K562 (cell line): ENCODE data around the gene SCYL1. TPM values are rescaled to one million over a fixed set of nuclear protein-coding genes. Genes with fewer than 3 reads are reported as not detected.

Experiments used
- ATF3 ChIP-seq, 2 experiments: fragments of 450-650 bp in 1 of 2; sonication (generic) in 1 of 2; formaldehyde crosslinking in 1 of 2; IDR thresholded peaks in 1 of 2; conservative IDR thresholded peaks in 1 of 2; 2 replicates each; pipeline versions ENCODE4 v1.6.1 to v1.8.1; 2016 to 2023; ENCODE audit warnings: mild to moderate bottlenecking in 2 of 2, moderate library complexity in 2 of 2, inconsistent platforms in 1 of 2, missing genetic modification reagents in 1 of 2
- CBFA2T2 ChIP-seq: fragments of 450-650 bp; conservative IDR thresholded peaks from 2 replicates; pipeline ENCODE4 v1.6.1; 2017; ENCODE audit warnings: mild to moderate bottlenecking
- CHD2 ChIP-seq: IDR thresholded peaks from 2 replicates; pipeline ENCODE4 v1.6.1; 2011; ENCODE audit warnings: low read depth, low read length
- GABPB1 ChIP-seq: sonication (generic); formaldehyde crosslinking; IDR thresholded peaks from 2 replicates; pipeline ENCODE4 v1.8.0; 2022; ENCODE audit warnings: mild to moderate bottlenecking, missing genetic modification reagents
- GTF2E2 ChIP-seq: fragments of 200-800 bp; sonication (Bioruptor generic); IDR thresholded peaks from 2 replicates; pipeline ENCODE4 v1.6.1; 2016; ENCODE audit warnings: missing genetic modification characterization, missing compliant biosample characterization
- LCOR ChIP-seq: sonication (generic); formaldehyde crosslinking; IDR thresholded peaks from 2 replicates; pipeline ENCODE4 v1.8.0; 2022; ENCODE audit warnings: mild to moderate bottlenecking, missing genetic modification reagents
- NFYB ChIP-seq: IDR thresholded peaks from 2 replicates; pipeline ENCODE4 v1.6.1; 2011; ENCODE audit warnings: mild to moderate bottlenecking, moderate library complexity; ENCODE audit not compliant: insufficient read length; ENCODE audit errors: extremely low read depth
- POLR3G ChIP-seq: IDR thresholded peaks from 2 replicates; pipeline ENCODE4 v1.6.1; 2011; ENCODE audit not compliant: insufficient read length, insufficient replicate concordance; ENCODE audit errors: extremely low read depth
- PREB ChIP-seq: sonication (generic); formaldehyde crosslinking; IDR thresholded peaks from 2 replicates; pipeline ENCODE4 v1.8.1; 2023; ENCODE audit warnings: mild to moderate bottlenecking, missing genetic modification reagents
- SUPT5H ChIP-seq: fragments of 450-650 bp; IDR thresholded peaks from 2 replicates; pipeline ENCODE4 v1.6.1; 2016
- YY1 ChIP-seq, 3 experiments: IDR thresholded peaks; 2 replicates each; pipeline ENCODE4 v1.6.1; 2011; ENCODE audit warnings: low read length in 2 of 3, mild to moderate bottlenecking in 2 of 3, moderate library complexity in 2 of 3, borderline replicate concordance in 1 of 3, control low read depth in 1 of 3, low read depth in 1 of 3; ENCODE audit not compliant: insufficient read depth in 3 of 3, insufficient replicate concordance in 2 of 3, control insufficient read depth in 1 of 3, insufficient read length in 1 of 3; ENCODE audit errors: extremely low read depth in 1 of 3
- ZBTB8A ChIP-seq: fragments of 450-650 bp; IDR thresholded peaks from 2 replicates; pipeline ENCODE4 v1.6.1; 2018; ENCODE audit warnings: mild to moderate bottlenecking, moderate library complexity; ENCODE audit not compliant: partially characterized antibody
- ZNF12 ChIP-seq: sonication (generic); formaldehyde crosslinking; IDR thresholded peaks from 2 replicates; pipeline ENCODE4 v1.4.0; 2020; ENCODE audit warnings: mild to moderate bottlenecking, missing genetic modification reagents
- ZNF212 ChIP-seq: fragments of 450-650 bp; formaldehyde crosslinking; IDR thresholded peaks from 2 replicates; pipeline ENCODE4 v1.4.0; 2020; ENCODE audit warnings: mild to moderate bottlenecking
- ZNF253 ChIP-seq: fragments of 250-450 bp; sonication (Bioruptor Pico); conservative IDR thresholded peaks from 2 replicates; pipeline ENCODE4 v1.6.1; 2021; ENCODE audit warnings: mild to moderate bottlenecking
- ZNF347 ChIP-seq: fragments of 450-650 bp; formaldehyde crosslinking; IDR thresholded peaks from 2 replicates; pipeline ENCODE4 v1.4.0; 2020; ENCODE audit warnings: low read depth, mild to moderate bottlenecking, moderate library complexity
- ZNF57 ChIP-seq: fragments of 450-650 bp; formaldehyde crosslinking; IDR thresholded peaks from 2 replicates; pipeline ENCODE4 v1.4.0; 2020; ENCODE audit warnings: mild to moderate bottlenecking, moderate library complexity
- ZSCAN29 ChIP-seq: fragments of 450-650 bp; IDR thresholded peaks from 2 replicates; pipeline ENCODE4 v1.6.1; 2017
- polyA plus RNA-seq, 8 experiments: library from polyadenylated mRNA; depleted of rRNA in 4 of 8; stranded (reverse) in 5 of 8; unstranded in 3 of 8; fragments of >200 nt; fragmentation: Nextera tagmentation in 2 of 8; fragmentation: Illumina TruSeq in 1 of 8; extraction: Ambion mirVana in 2 of 8; extraction: Trizol in 1 of 8; gene quantifications; 2 replicates each; pipeline versions ENCODE4 v1.2.1 to v1.2.3, GENCODE V29; 2011 to 2014; ENCODE audit warnings: inconsistent platforms in 1 of 8, missing spikeins in 1 of 8
- total RNA-seq, 7 experiments: library from RNA; depleted of rRNA in 6 of 7; stranded (reverse); fragments of >200 nt in 6 of 7; fragmentation: Illumina TruSeq in 2 of 7; extraction: Trizol in 2 of 7; gene quantifications; 2 replicates each; pipeline versions ENCODE4 v1.2.1 to v1.2.3, GENCODE V29; 2011 to 2021; ENCODE audit warnings: low replicate concordance in 1 of 7
- TF ChIP-seq, protein P1 (sequence below): fragments of 250-450 bp; sonication (Bioruptor Pico); IDR thresholded peaks from 2 replicates; pipeline ENCODE4 v1.8.0; 2021; ENCODE audit warnings: moderate library complexity, mild to moderate bottlenecking, inconsistent platforms
- TF ChIP-seq, protein P2 (sequence below): sonication (generic); formaldehyde crosslinking; IDR thresholded peaks from 2 replicates; pipeline ENCODE4 v1.8.0; 2022; ENCODE audit warnings: mild to moderate bottlenecking, low read depth, missing genetic modification reagents
- TF ChIP-seq, protein P3 (sequence below): fragments of 450-650 bp; formaldehyde crosslinking; IDR thresholded peaks from 2 replicates; pipeline ENCODE4 v1.4.0; 2020; ENCODE audit warnings: mild to moderate bottlenecking, moderate library complexity

SCYL1 gene
- total and polyA plus RNA-seq, 9 of the 15 experiments (the other 6 are each of a cell fraction or from before 2014, with no cell fraction given): 1.9 to 145 (median 57.6) TPM

DNA sequence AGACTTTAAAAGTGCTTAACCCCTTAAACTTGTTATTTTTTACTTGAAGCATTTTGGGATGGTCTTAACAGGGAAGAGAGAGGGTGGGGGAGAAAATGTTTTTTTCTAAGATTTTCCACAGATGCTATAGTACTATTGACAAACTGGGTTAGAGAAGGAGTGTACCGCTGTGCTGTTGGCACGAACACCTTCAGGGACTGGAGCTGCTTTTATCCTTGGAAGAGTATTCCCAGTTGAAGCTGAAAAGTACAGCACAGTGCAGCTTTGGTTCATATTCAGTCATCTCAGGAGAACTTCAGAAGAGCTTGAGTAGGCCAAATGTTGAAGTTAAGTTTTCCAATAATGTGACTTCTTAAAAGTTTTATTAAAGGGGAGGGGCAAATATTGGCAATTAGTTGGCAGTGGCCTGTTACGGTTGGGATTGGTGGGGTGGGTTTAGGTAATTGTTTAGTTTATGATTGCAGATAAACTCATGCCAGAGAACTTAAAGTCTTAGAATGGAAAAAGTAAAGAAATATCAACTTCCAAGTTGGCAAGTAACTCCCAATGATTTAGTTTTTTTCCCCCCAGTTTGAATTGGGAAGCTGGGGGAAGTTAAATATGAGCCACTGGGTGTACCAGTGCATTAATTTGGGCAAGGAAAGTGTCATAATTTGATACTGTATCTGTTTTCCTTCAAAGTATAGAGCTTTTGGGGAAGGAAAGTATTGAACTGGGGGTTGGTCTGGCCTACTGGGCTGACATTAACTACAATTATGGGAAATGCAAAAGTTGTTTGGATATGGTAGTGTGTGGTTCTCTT is 23.2 kb upstream of the SCYL1 start (continued):
- TF ChIP-seq ZBTB8A (no peak), ZNF347 (CRISPR knock-in tag) (no peak), CHD2 (peak; percentile 32; the same call in 1 of the 2 replicates), ATF3 (IDR thresholded peaks at IDR 0.05) (no peak), ATF3 (CRISPR knock-in tag; conservative IDR thresholded peaks at IDR 0.05) (no peak), NFYB (no peak), ZNF12 (CRISPR knock-in tag) (no peak), PREB (CRISPR knock-in tag) (no peak), ZNF253 (CRISPR knock-in tag) (0 out of 2 replicates have a peak, but pooled peaks have one; percentile 72), CBFA2T2 (no peak), ZNF212 (CRISPR knock-in tag) (no peak; the same call in 1 of the 2 replicates), LCOR (CRISPR knock-in tag) (peak; percentile 91), SUPT5H (peak; percentile 43), GTF2E2 (no peak), GABPB1 (CRISPR knock-in tag) (0 out of 2 replicates have a peak, but pooled peaks have one; percentile 50), YY1 (IDR thresholded peaks at IDR 0.05; ENCODE audit: borderline replicate concordance in 1 of 3, control insufficient read depth in 1 of 3, extremely low read depth in 1 of 3, insufficient read depth in 3 of 3, insufficient read length in 1 of 3, insufficient replicate concordance in 2 of 3, low read depth in 1 of 3, low read length in 2 of 3) (peak in 1 of 3 experiments; percentile 18), ZSCAN29 (no peak), POLR3G (no peak), ZNF57 (CRISPR knock-in tag) (peak; percentile 74; the same call in 1 of the 2 replicates)
- TF ChIP-seq, protein P1, sequence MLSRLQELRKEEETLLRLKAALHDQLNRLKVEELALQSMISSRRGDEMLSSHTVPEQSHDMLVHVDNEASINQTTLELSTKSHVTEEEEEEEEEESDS: no peak
- TF ChIP-seq, protein P2, sequence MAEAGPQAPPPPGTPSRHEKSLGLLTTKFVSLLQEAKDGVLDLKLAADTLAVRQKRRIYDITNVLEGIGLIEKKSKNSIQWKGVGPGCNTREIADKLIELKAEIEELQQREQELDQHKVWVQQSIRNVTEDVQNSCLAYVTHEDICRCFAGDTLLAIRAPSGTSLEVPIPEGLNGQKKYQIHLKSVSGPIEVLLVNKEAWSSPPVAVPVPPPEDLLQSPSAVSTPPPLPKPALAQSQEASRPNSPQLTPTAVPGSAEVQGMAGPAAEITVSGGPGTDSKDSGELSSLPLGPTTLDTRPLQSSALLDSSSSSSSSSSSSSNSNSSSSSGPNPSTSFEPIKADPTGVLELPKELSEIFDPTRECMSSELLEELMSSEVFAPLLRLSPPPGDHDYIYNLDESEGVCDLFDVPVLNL: no peak
- TF ChIP-seq, protein P3, sequence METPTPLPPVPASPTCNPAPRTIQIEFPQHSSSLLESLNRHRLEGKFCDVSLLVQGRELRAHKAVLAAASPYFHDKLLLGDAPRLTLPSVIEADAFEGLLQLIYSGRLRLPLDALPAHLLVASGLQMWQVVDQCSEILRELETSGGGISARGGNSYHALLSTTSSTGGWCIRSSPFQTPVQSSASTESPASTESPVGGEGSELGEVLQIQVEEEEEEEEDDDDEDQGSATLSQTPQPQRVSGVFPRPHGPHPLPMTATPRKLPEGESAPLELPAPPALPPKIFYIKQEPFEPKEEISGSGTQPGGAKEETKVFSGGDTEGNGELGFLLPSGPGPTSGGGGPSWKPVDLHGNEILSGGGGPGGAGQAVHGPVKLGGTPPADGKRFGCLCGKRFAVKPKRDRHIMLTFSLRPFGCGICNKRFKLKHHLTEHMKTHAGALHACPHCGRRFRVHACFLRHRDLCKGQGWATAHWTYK (CRISPR knock-in tag): no peak; the same call in none of the 2 replicates
